ENCODE data around the gene DPH6. TPM values are rescaled to one million over a fixed set of nuclear protein-coding genes. Genes with fewer than 3 reads are reported as not detected.

DPH6 gene
- total RNA-seq, 1 donor from 2014 or later = 7.8 TPM

DNA sequence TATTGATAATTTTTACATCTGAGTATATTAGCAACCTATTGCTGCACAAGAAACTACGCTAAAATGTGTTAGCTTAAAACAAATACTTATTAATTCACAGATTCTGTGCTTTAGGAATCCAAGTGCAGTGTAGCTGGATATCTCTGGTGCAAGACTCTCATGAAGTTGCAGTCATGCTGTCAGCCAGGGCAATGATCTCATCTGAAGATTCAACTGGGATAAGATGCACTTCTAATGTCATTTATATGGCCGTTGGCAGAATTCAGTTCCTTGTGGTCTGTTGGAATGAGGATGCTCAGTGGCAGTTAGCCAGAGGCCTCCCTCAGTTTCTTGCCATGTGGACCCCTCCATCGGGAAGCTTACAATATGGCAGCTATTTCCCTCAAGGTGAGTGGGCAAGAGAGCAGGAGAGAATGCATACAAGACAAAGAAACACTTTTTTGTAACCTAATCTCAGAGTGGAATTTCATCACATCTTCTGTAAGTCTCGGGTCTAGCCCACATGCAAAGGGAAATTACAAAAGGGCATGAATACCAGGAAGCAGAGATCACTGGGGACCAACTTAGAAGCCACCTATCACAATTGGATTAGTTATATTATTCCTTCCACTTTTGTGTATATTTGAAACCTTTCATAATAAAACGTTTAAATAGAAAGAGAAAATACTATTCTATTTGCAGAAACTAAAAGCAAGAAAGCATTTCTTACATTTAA, 61.6 kb downstream of the DPH6 start:
- H3K4me1 Mint-ChIP-seq (ENCODE audit: low read depth) = peaks cover 8% of the 10 kb centered on the region
- peaks cover 19% of the 10 kb centered on the region for H3K9me3 Mint-ChIP-seq (ENCODE audit: low read depth)
- no peak overlapping the region for H3K27ac Mint-ChIP-seq (ENCODE audit: unreplicated experiment)
- no peaks in the 10 kb centered on the region for H3K27me3 Mint-ChIP-seq (ENCODE audit: low read depth)
- TF ChIP-seq, protein P1, sequence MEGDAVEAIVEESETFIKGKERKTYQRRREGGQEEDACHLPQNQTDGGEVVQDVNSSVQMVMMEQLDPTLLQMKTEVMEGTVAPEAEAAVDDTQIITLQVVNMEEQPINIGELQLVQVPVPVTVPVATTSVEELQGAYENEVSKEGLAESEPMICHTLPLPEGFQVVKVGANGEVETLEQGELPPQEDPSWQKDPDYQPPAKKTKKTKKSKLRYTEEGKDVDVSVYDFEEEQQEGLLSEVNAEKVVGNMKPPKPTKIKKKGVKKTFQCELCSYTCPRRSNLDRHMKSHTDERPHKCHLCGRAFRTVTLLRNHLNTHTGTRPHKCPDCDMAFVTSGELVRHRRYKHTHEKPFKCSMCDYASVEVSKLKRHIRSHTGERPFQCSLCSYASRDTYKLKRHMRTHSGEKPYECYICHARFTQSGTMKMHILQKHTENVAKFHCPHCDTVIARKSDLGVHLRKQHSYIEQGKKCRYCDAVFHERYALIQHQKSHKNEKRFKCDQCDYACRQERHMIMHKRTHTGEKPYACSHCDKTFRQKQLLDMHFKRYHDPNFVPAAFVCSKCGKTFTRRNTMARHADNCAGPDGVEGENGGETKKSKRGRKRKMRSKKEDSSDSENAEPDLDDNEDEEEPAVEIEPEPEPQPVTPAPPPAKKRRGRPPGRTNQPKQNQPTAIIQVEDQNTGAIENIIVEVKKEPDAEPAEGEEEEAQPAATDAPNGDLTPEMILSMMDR (IDR thresholded peaks at IDR 0.05) = no peak
- peaks cover 11% of the 10 kb centered on the region for H3K36me3 Mint-ChIP-seq (ENCODE audit: low read depth)
- no peak for DNase-seq (ENCODE audit: low spot score)
- H3K4me3 Mint-ChIP-seq (ENCODE audit: unreplicated experiment) = no peak overlapping the region

DNA sequence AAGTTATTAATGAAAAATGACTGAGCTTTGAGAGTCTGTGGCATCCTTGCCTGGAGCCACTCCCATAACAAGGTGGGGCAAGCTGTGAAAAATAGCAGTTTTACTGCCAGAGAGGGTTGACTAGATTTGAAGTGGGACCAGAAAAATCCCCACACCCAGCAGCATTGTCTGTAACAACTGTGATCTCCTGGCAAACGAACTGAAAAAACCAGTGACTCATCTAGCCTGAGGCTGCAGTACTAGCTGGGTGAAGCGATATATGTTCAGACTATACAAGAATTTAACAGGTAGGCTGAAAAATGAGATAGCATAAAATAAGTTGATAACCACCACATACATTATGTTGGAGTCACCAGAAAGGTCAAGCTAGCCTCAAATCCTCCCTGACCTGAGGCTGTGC, 64.0 kb downstream of the DPH6 start:
- Mint-ChIP-seq H3K27me3 (ENCODE audit: low read depth) (no peaks in the 10 kb centered on the region), H3K9me3 (ENCODE audit: low read depth) (peaks cover 13% of the 10 kb centered on the region), H3K36me3 (ENCODE audit: low read depth) (peaks cover 4% of the 10 kb centered on the region), H3K4me3 (ENCODE audit: unreplicated experiment) (no peak overlapping the region), H3K27ac (ENCODE audit: unreplicated experiment) (no peak overlapping the region), H3K4me1 (ENCODE audit: low read depth) (peaks cover 15% of the 10 kb centered on the region)
- DNase-seq (ENCODE audit: low spot score) = no peak
- TF ChIP-seq, protein P1 (IDR thresholded peaks at IDR 0.05) = no peak

DNA sequence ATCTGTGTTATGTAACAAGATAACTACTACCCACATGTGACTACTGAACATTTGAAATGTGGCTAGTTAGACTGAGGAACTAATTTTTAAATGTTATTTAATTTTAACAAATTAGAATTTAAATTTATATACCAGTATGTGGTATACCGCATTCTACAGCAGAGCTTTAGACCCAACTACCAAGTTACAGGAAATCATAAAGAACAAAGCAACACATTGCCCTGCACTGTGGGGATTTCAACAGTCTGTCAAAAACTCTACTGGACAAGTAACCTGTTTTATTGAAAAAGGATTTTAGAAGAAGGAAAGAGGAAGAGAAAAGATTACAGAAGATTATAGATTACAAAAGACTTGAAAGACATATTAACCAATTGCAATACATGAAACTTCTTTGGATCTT, 64.9 kb downstream of the DPH6 start:
- TF ChIP-seq, protein P1 (IDR thresholded peaks at IDR 0.05) = no peak
- H3K27me3 Mint-ChIP-seq (ENCODE audit: low read depth) = no peaks in the 10 kb centered on the region
- peaks cover 6% of the 10 kb centered on the region for H3K9me3 Mint-ChIP-seq (ENCODE audit: low read depth)
- H3K4me1 Mint-ChIP-seq (ENCODE audit: low read depth) = peaks cover 15% of the 10 kb centered on the region
- H3K4me3 Mint-ChIP-seq (ENCODE audit: unreplicated experiment) = no peak overlapping the region
- no peaks in the 10 kb centered on the region for H3K36me3 Mint-ChIP-seq (ENCODE audit: low read depth)
- no peak overlapping the region for H3K27ac Mint-ChIP-seq (ENCODE audit: unreplicated experiment)
- no peak for DNase-seq (ENCODE audit: low spot score)

DNA sequence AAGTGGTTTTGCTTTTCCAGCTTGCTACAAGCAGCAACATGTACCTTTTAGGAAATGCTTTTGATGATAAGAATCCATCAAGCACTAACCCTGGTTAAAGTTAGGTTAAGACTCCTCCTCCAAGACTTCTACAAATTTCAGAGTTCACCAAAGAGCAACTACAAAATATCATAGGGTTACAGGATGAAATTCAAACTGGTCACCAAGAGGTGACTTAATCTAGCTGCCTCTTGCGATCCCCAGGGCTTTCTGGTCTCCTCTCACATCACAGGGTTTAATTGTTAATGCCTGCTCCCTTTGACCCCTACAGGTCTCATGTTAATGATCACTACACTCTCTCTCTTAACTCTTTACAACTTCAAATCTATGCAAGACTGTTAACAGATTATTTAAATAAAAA, 66.5 kb downstream of the DPH6 start:
- no peak for DNase-seq (ENCODE audit: low spot score)
- Mint-ChIP-seq H3K4me3 (ENCODE audit: unreplicated experiment) (no peak overlapping the region), H3K27ac (ENCODE audit: unreplicated experiment) (no peak overlapping the region), H3K4me1 (ENCODE audit: low read depth) (peaks cover 20% of the 10 kb centered on the region), H3K36me3 (ENCODE audit: low read depth) (no peaks in the 10 kb centered on the region), H3K9me3 (ENCODE audit: low read depth) (peaks cover 2% of the 10 kb centered on the region), H3K27me3 (ENCODE audit: low read depth) (no peaks in the 10 kb centered on the region)
- TF ChIP-seq, protein P1 (IDR thresholded peaks at IDR 0.05) = no peak

DNA sequence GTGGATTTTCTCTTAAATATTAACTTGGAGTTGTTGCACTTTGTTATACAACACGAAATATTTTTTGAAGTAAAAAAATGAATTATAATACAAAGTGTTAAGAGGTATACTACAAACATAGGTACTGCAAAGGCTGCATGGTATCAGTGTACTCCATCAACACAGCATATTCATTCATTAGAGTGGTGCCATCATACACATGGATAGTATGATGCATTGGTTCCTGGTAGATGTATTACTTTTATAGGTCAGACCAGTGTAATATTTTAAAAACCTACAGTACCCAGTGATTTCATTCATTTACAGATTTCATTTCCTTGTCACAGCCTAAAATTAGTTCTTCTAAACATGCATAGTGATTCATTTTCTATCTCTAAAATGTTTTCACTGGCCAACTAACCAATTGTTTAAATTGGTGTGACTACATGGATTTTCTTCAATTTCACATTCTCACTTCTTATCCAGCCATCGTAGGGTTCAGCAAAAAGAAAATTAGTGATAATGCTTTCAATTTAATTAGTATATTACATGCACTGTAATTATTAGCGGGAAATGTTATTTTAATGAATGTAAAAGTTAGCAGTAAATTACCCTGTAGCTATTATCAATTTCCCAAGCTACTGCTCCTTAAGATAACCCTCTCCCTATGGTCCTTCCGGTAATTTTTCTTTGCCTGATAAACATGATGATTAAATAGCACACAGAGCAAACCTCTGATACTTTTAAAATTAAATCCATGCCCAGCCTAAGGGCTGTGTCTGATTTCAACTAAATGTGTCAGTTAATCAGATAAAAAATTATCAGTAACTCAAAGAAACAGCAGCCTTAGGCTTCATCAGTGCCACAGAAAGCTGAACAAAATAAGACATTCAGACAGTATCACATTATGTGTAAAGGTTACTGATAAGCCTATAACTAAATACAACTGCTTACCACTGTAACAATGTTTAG, 68.4 kb downstream of the DPH6 start:
- Mint-ChIP-seq H3K4me3 (ENCODE audit: unreplicated experiment) (no peak overlapping the region), H3K27me3 (ENCODE audit: low read depth) (no peaks in the 10 kb centered on the region), H3K27ac (ENCODE audit: unreplicated experiment) (no peak overlapping the region), H3K4me1 (ENCODE audit: low read depth) (peaks cover 20% of the 10 kb centered on the region), H3K9me3 (ENCODE audit: low read depth) (no peaks in the 10 kb centered on the region), H3K36me3 (ENCODE audit: low read depth) (no peaks in the 10 kb centered on the region)
- no peak for DNase-seq (ENCODE audit: low spot score)
- TF ChIP-seq, protein P1 (IDR thresholded peaks at IDR 0.05) = no peak
